GM21528 (cell line): ENCODE results near the gene WFDC5.

Experiments used
- ATAC-seq: cut with Tn5 transposase; IDR thresholded peaks from one replicate; pipeline ENCODE4 v1.9.1; 2021; ENCODE audit warnings: mild to moderate bottlenecking, moderate library complexity; ENCODE audit not compliant: unreplicated experiment, low FRiP score

The WFDC5 gene

DNA sequence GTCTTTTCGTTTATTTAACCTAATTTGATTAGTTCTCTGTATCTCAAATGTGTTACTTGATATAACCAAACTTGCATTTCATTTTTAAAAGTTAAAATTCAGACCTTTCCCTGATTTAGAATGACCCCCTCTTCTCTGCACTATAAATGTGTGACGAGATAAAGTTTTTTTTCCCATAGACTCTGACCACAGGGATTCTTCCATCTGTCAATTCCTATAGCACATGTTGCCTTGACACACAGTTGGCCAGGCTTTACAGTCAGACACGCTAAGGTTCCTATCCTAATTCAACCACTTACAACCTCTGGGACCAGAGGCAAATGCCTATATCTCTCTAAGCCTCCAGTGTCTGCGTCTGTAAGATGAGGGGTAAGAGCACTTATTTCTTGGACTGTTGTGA, 54.7 kb downstream of the WFDC5 start:
- ATAC-seq, result no peak
